SH-SY5Y (cell line): ENCODE data around the gene CYBRD1.

Source experiments
- GATA2 ChIP-seq: IDR thresholded peaks from 2 replicates; pipeline ENCODE4 v1.6.1; 2011; ENCODE audit warnings: mild to moderate bottlenecking, low read depth, low read length
- GATA3 ChIP-seq: IDR thresholded peaks from 2 replicates; pipeline ENCODE4 v1.6.1; 2011; ENCODE audit warnings: low read depth, mild to moderate bottlenecking, low read length, moderate library complexity

CYBRD1 gene

GRCh38 chr2:171531291-171531690 is 9.0 kb downstream of the CYBRD1 start:
- TF ChIP-seq GATA3 (no peak), GATA2 (no peak)

- TF ChIP-seq GATA3 (no peak), GATA2 (no peak)
Observed at GRCh38 chr2:171531836-171532450, 9.7 kb downstream of the CYBRD1 start.

GRCh38 chr2:171533331-171533730 is 11.1 kb downstream of the CYBRD1 start:
- TF ChIP-seq GATA2 (no peak), GATA3 (no peak)

GRCh38 chr2:171540437-171540836 is 18.2 kb downstream of the CYBRD1 start:
- TF ChIP-seq GATA2 (no peak), GATA3 (no peak)

GRCh38 chr2:171541202-171541887 is 19.1 kb downstream of the CYBRD1 start:
- no peak for TF ChIP-seq GATA2
- no peak for TF ChIP-seq GATA3

GRCh38 chr2:171545086-171545485 is 22.8 kb downstream of the CYBRD1 start:
- no peak for TF ChIP-seq GATA2
- no peak for TF ChIP-seq GATA3

- TF ChIP-seq GATA3 (no peak), GATA2 (no peak)
Observed at GRCh38 chr2:171547256-171547655, 25.0 kb downstream of the CYBRD1 start.

GRCh38 chr2:171547720-171548119 is 25.4 kb downstream of the CYBRD1 start:
- TF ChIP-seq GATA3 = no peak
- no peak for TF ChIP-seq GATA2

- TF ChIP-seq GATA3 = no peak
- no peak for TF ChIP-seq GATA2
Observed at GRCh38 chr2:171550613-171551012, 28.3 kb downstream of the CYBRD1 start.

GRCh38 chr2:171551836-171552235 is 29.6 kb downstream of the CYBRD1 start:
- no peak for TF ChIP-seq GATA3
- no peak for TF ChIP-seq GATA2

- TF ChIP-seq GATA3 (no peak), GATA2 (no peak)
Observed at GRCh38 chr2:171553236-171553635, 31.0 kb downstream of the CYBRD1 start.

GRCh38 chr2:171553858-171554257 is 31.6 kb downstream of the CYBRD1 start:
- TF ChIP-seq GATA2 (no peak), GATA3 (no peak)

- no peak for TF ChIP-seq GATA2
- TF ChIP-seq GATA3 = no peak
Observed at GRCh38 chr2:171554991-171555615, 32.8 kb downstream of the CYBRD1 start.

GRCh38 chr2:171557363-171557762 is 35.1 kb downstream of the CYBRD1 start:
- TF ChIP-seq GATA2 = no peak
- no peak for TF ChIP-seq GATA3

GRCh38 chr2:171563301-171563700 is 41.0 kb downstream of the CYBRD1 start:
- TF ChIP-seq GATA2 (no peak), GATA3 (no peak)

GRCh38 chr2:171564463-171564862 is 42.2 kb downstream of the CYBRD1 start:
- peak; percentile 67 for TF ChIP-seq GATA2
- TF ChIP-seq GATA3 = peak; percentile 72

GRCh38 chr2:171566057-171566456 is 43.8 kb downstream of the CYBRD1 start:
- no peak for TF ChIP-seq GATA3
- TF ChIP-seq GATA2 = no peak
